GM12878 (cell line): ENCODE results near the gene ATG4A. TPM values are rescaled to one million over a fixed set of nuclear protein-coding genes. Genes with fewer than 3 reads are reported as not detected.

Experiments used
- ATF7 ChIP-seq: fragments of 450-650 bp; IDR thresholded peaks from 2 replicates; pipeline ENCODE4 v1.6.1; 2016; ENCODE audit warnings: low read depth, mild to moderate bottlenecking
- CHD4 ChIP-seq: fragments of 200-600 bp; sonication (generic); IDR thresholded peaks from 2 replicates; pipeline ENCODE4 v1.6.1; 2016; ENCODE audit warnings: mild to moderate bottlenecking
- CREB1 ChIP-seq: IDR thresholded peaks from 2 replicates; pipeline ENCODE4 v1.6.1; 2012; ENCODE audit warnings: low read depth, mild to moderate bottlenecking, inconsistent platforms
- CTCF ChIP-seq, 3 experiments: IDR thresholded peaks in 2 of 3; conservative IDR thresholded peaks in 1 of 3; 2 replicates each; pipeline ENCODE4 v1.5.1; 2011; ENCODE audit warnings: low read depth in 3 of 3, low read length in 3 of 3, mild to moderate bottlenecking in 3 of 3, control low read depth in 2 of 3, moderate library complexity in 2 of 3, inconsistent platforms in 1 of 3, mixed read lengths in 1 of 3; ENCODE audit not compliant: control insufficient read depth in 2 of 3, insufficient read depth in 1 of 3; ENCODE audit errors: extremely low read depth in 1 of 3
- ELK1 ChIP-seq: IDR thresholded peaks from 2 replicates; pipeline ENCODE4 v1.6.1; 2012; ENCODE audit warnings: low read depth, low read length, improper control_type of control experiment
- HDGF ChIP-seq: fragments of 450-650 bp; IDR thresholded peaks from 2 replicates; pipeline ENCODE4 v1.6.1; 2016; ENCODE audit warnings: antibody characterized with exemption
- IKZF1 ChIP-seq: fragments of 450-650 bp; conservative IDR thresholded peaks from 2 replicates; pipeline ENCODE4 v1.6.1; 2017; ENCODE audit warnings: antibody characterized with exemption, mild to moderate bottlenecking
- MYB ChIP-seq: fragments of 150-350 bp; IDR thresholded peaks from 2 replicates; pipeline ENCODE4 v1.6.1; 2014; ENCODE audit warnings: mild to moderate bottlenecking, low read depth, low read length, borderline replicate concordance
- NFYA ChIP-seq: IDR thresholded peaks from 2 replicates; pipeline ENCODE4 v1.6.1; 2011; ENCODE audit warnings: low read depth, mild to moderate bottlenecking, low read length, improper control_type of control experiment, borderline replicate concordance
- NR2C1 ChIP-seq: fragments of 450-650 bp; IDR thresholded peaks from 2 replicates; pipeline ENCODE4 v1.6.1; 2017; ENCODE audit warnings: antibody characterized with exemption, mild to moderate bottlenecking, moderate library complexity
- NR2C2 ChIP-seq: IDR thresholded peaks from 2 replicates; pipeline ENCODE4 v1.6.1; 2011; ENCODE audit warnings: borderline replicate concordance, low read depth; ENCODE audit not compliant: control insufficient read depth, insufficient read length
- PBX3 ChIP-seq: IDR thresholded peaks from 2 replicates; pipeline ENCODE4 v1.6.1; 2011; ENCODE audit warnings: mild to moderate bottlenecking, low read depth, low read length, moderate library complexity; ENCODE audit not compliant: insufficient replicate concordance
- REST ChIP-seq: IDR thresholded peaks from 2 replicates; pipeline ENCODE4 v1.6.1; 2012; ENCODE audit warnings: mild to moderate bottlenecking, low read depth, low read length
- RFX5 ChIP-seq: IDR thresholded peaks from 2 replicates; pipeline ENCODE4 v1.6.1; 2011; ENCODE audit warnings: low read depth, low read length, improper control_type of control experiment
- SP1 ChIP-seq: IDR thresholded peaks from one replicate; pipeline ENCODE4 v1.6.1; 2011; ENCODE audit warnings: low read depth, low read length
- TAF1 ChIP-seq: IDR thresholded peaks from 2 replicates; pipeline ENCODE4 v1.6.1; 2011; ENCODE audit warnings: mild to moderate bottlenecking, low read depth, low read length, borderline replicate concordance
- TARDBP ChIP-seq: IDR thresholded peaks from 2 replicates; pipeline ENCODE4 v1.6.1; 2016; ENCODE audit warnings: borderline replicate concordance
- ZBTB40 ChIP-seq: fragments of 450-650 bp; IDR thresholded peaks from 2 replicates; pipeline ENCODE4 v1.6.1; 2016; ENCODE audit warnings: mild to moderate bottlenecking, moderate library complexity, borderline replicate concordance
- polyA plus RNA-seq, 11 experiments: library from polyadenylated mRNA; depleted of rRNA in 4 of 11; unstranded in 6 of 11; stranded (reverse) in 5 of 11; fragments of >200 nt; fragmentation: Nextera tagmentation in 4 of 11; fragmentation: Illumina TruSeq in 1 of 11; extraction: Ambion mirVana in 4 of 11; extraction: Trizol in 1 of 11; gene quantifications; 1 replicate in 1 of 11; 2 replicates in 10 of 11; pipeline versions ENCODE4 v1.2.1 to v1.2.3, GENCODE V29; 2011 to 2016; ENCODE audit warnings: inconsistent platforms in 2 of 11, missing spikeins in 2 of 11, low read depth in 1 of 11
- total RNA-seq, 4 experiments: library from RNA; depleted of rRNA in 3 of 4; stranded (reverse); fragments of >200 nt in 3 of 4; fragmentation: Illumina TruSeq in 1 of 4; extraction: Trizol in 1 of 4; gene quantifications; 2 replicates each; pipeline versions ENCODE4 v1.2.1 to v1.2.3, GENCODE V29; 2013 to 2021

Gene ATG4A
- total and polyA plus RNA-seq, 10 of the 15 experiments (the other 5 are each of a cell fraction or from before 2014, with no cell fraction given), result 9.1 to 22.0 (median 15.5) TPM

- TF ChIP-seq TARDBP (peak; percentile 58; the same call in 1 of the 2 replicates), TAF1 (no peak), NFYA (no peak), SP1 (peak; percentile 66), NR2C1 (peak; percentile 68), CTCF (IDR thresholded peaks at IDR 0.05 in 2 of 3, conservative IDR thresholded peaks at IDR 0.05 in 1 of 3; ENCODE audit: control insufficient read depth in 2 of 3, extremely low read depth in 1 of 3, insufficient read depth in 1 of 3, low read depth in 3 of 3, low read length in 3 of 3) (no peak), ATF7 (peak; percentile 34; the same call in 1 of the 2 replicates), REST (no peak), ELK1 (peak; percentile 72), PBX3 (peak; percentile 75), CHD4 (no peak), RFX5 (0 out of 2 replicates have a peak, but pooled peaks have one; percentile 34), MYB (0 out of 2 replicates have a peak, but pooled peaks have one; percentile 61), HDGF (0 out of 2 replicates have a peak, but pooled peaks have one; percentile 22), IKZF1 (peak; percentile 88), NR2C2 (no peak), CREB1 (peak; percentile 84), ZBTB40 (peak; percentile 87; the same call in 1 of the 2 replicates)
Measured at GRCh38 chrX:108091264-108091877, at the start of gene ATG4A, which contains the start of gene PSMD10 (continued).
